ENCODE results near the gene PGA4.

PGA4 gene

GRCh38 chr11:61275191-61275590 is 53.0 kb downstream of the PGA4 start:
- Histone ChIP-seq H3K36me3 (ENCODE audit: control insufficient read depth in 5 of 5, insufficient read depth in 5 of 5, low read length in 5 of 5) (peaks cover 0 to 2% (median 0%) of the 10 kb centered on the region in 5 donors), H3K27ac (ENCODE audit: low read depth, low read length) (no peak overlapping the region), H3K4me3 (ENCODE audit: low read depth in 1 of 5, low read length in 5 of 5) (no peak overlapping the region), H3K9ac (ENCODE audit: low read length in 5 of 5) (no peak overlapping the region), H3K27me3 (ENCODE audit: control insufficient read depth in 5 of 5, insufficient read depth in 4 of 5, low read length in 5 of 5) (no peaks in the 10 kb centered on the region), H3K9me3 (ENCODE audit: control insufficient read depth in 5 of 5, low read length in 5 of 5) (no peaks in the 10 kb centered on the region), H3K4me1 (ENCODE audit: control insufficient read depth in 5 of 5, insufficient read depth in 5 of 5, low read length in 5 of 5) (peaks cover 0 to 7% (median 0%) of the 10 kb centered on the region in 5 donors)

DNA sequence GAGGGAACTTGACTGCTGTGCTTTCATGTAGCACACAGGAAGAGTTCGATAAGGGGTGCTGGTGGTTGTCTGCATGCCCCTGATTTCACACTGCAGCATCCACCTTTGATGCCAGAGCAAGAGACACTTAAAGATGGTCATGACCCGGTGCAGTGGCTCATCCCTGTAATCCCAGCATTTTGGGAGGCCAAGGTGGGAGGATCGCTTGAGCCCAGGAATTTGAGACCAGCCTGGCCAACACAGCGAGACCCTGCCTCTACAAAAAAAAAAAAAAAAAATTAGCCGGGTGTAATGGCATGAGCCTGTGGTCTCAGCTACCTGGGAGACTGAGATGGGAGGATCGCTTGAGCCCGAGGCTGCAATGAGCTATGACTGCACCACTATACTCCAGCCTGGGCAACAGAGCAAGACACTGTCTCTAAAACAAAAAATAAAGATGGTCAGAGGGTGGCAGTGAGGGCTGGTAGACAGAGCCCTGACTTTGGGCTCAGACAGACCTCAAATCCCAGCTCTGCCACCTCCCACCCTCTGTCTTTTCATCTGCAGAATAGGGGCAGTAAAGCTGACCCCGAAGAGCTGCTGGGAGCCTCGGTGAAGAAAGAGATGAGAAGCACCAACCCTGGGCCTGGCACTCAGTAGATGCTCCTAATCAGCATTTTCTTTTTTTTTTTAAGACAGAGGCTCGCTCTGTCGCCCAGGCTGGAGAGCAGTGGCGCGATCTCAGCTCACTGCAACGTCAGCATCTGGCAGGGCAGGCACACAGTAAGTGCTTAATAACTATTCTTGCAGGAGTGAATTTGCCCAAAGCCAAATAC is 55.2 kb downstream of the PGA4 start:
- Histone ChIP-seq H3K4me1 (ENCODE audit: control insufficient read depth in 5 of 5, insufficient read depth in 5 of 5, low read length in 5 of 5) (peaks cover 0 to 7% (median 0%) of the 10 kb centered on the region in 5 donors), H3K27ac (ENCODE audit: low read depth, low read length) (no peak overlapping the region), H3K9me3 (ENCODE audit: control insufficient read depth in 5 of 5, low read length in 5 of 5) (no peaks in the 10 kb centered on the region), H3K27me3 (ENCODE audit: control insufficient read depth in 5 of 5, insufficient read depth in 4 of 5, low read length in 5 of 5) (peaks cover 0 to 2% (median 0%) of the 10 kb centered on the region in 5 donors), H3K4me3 (ENCODE audit: low read depth in 1 of 5, low read length in 5 of 5) (no peak overlapping the region), H3K36me3 (ENCODE audit: control insufficient read depth in 5 of 5, insufficient read depth in 5 of 5, low read length in 5 of 5) (peaks cover 0 to 7% (median 0%) of the 10 kb centered on the region in 5 donors), H3K9ac (ENCODE audit: low read length in 5 of 5) (no peak overlapping the region)

- Histone ChIP-seq H3K27me3 (ENCODE audit: control insufficient read depth in 5 of 5, insufficient read depth in 4 of 5, low read length in 5 of 5) (peaks cover 0 to 2% (median 0%) of the 10 kb centered on the region in 5 donors), H3K27ac (ENCODE audit: low read depth, low read length) (no peak overlapping the region), H3K36me3 (ENCODE audit: control insufficient read depth in 5 of 5, insufficient read depth in 5 of 5, low read length in 5 of 5) (peaks cover 0 to 7% (median 0%) of the 10 kb centered on the region in 5 donors), H3K4me1 (ENCODE audit: control insufficient read depth in 5 of 5, insufficient read depth in 5 of 5, low read length in 5 of 5) (peaks cover 0 to 7% (median 0%) of the 10 kb centered on the region in 5 donors), H3K9me3 (ENCODE audit: control insufficient read depth in 5 of 5, low read length in 5 of 5) (no peaks in the 10 kb centered on the region), H3K4me3 (ENCODE audit: low read depth in 1 of 5, low read length in 5 of 5) (no peak overlapping the region), H3K9ac (ENCODE audit: low read length in 5 of 5) (no peak overlapping the region)
Observed at GRCh38 chr11:61278001-61278470, 55.9 kb downstream of the PGA4 start.

DNA sequence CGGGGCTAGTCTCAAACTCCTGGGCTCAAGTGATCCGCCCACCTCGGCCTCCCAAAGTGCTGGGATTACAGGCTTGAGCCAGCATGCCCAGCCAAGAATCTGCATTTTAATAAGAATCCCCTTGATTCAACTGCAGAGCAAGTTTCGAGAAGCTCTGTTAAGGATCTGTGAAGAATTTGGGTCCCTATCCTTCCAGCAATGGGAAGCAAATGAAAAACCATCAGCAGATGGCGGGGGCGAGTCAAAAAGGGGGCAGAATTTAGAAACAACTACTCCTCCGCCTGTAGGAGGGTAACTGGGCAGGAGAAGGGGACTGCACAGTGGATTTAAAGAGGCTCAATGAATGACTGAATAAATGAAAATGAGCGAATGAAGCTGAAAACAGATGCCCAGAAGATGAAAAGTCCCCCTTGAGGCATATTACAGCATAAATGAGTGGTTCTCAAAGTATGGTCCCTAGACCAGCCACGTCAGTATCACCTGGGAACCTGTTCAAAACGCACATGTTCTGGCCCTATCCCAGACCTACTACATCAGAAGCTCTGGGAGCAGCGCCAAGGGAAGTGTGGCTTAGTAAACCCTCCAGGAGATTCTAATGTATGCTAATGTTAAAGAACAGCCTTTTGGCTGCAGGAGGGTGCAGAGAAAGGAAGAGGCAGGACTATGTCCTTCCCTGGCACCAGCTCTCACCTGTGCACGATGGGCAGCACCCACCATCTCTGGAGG is 58.0 kb downstream of the PGA4 start:
- peaks cover 0 to 3% (median 0%) of the 10 kb centered on the region in 5 donors for H3K4me1 ChIP-seq (ENCODE audit: control insufficient read depth in 5 of 5, insufficient read depth in 5 of 5, low read length in 5 of 5)
- H3K9ac ChIP-seq (ENCODE audit: low read length in 5 of 5) = no peak overlapping the region
- no peak overlapping the region for H3K27ac ChIP-seq (ENCODE audit: low read depth, low read length)
- H3K27me3 ChIP-seq (ENCODE audit: control insufficient read depth in 5 of 5, insufficient read depth in 4 of 5, low read length in 5 of 5) = peaks cover 0 to 2% (median 0%) of the 10 kb centered on the region in 5 donors
- peaks cover 0 to 2% (median 0%) of the 10 kb centered on the region in 5 donors for H3K9me3 ChIP-seq (ENCODE audit: control insufficient read depth in 5 of 5, low read length in 5 of 5)
- peaks cover 0 to 7% (median 0%) of the 10 kb centered on the region in 5 donors for H3K36me3 ChIP-seq (ENCODE audit: control insufficient read depth in 5 of 5, insufficient read depth in 5 of 5, low read length in 5 of 5)
- no peak overlapping the region for H3K4me3 ChIP-seq (ENCODE audit: low read depth in 1 of 5, low read length in 5 of 5)

GRCh38 chr11:61280883-61281580 is 58.9 kb downstream of the PGA4 start:
- peaks cover 0 to 8% (median 5%) of the 10 kb centered on the region in 5 donors for H3K36me3 ChIP-seq (ENCODE audit: control insufficient read depth in 5 of 5, insufficient read depth in 5 of 5, low read length in 5 of 5)
- H3K9me3 ChIP-seq (ENCODE audit: control insufficient read depth in 5 of 5, low read length in 5 of 5) = peaks cover 0 to 2% (median 0%) of the 10 kb centered on the region in 5 donors
- H3K4me1 ChIP-seq (ENCODE audit: control insufficient read depth in 5 of 5, insufficient read depth in 5 of 5, low read length in 5 of 5) = peaks cover 0 to 3% (median 0%) of the 10 kb centered on the region in 5 donors
- H3K4me3 ChIP-seq (ENCODE audit: low read depth in 1 of 5, low read length in 5 of 5) = no peak overlapping the region
- H3K9ac ChIP-seq (ENCODE audit: low read length in 5 of 5) = no peak overlapping the region
- no peak overlapping the region for H3K27ac ChIP-seq (ENCODE audit: low read depth, low read length)
- peaks cover 0 to 2% (median 0%) of the 10 kb centered on the region in 5 donors for H3K27me3 ChIP-seq (ENCODE audit: control insufficient read depth in 5 of 5, insufficient read depth in 4 of 5, low read length in 5 of 5)
